Neutrophil (primary cell): Measurements from ENCODE around the gene ERG.
A peak's percentile ranks its signal among the peaks of the same experiment; 100 is the strongest.

ENCODE experiments used
- H3K27ac ChIP-seq: fragments of 200-600 bp; sonication (generic); 2 replicates; pipeline ENCODE4 v1.5.1; 2016; ENCODE audit warnings: mild to moderate bottlenecking, moderate library complexity
- H3K27me3 ChIP-seq: fragments of 200-600 bp; sonication (generic); 2 replicates; pipeline ENCODE4 v1.6.0; 2016; ENCODE audit warnings: mild to moderate bottlenecking
- H3K36me3 ChIP-seq: fragments of 200-600 bp; sonication (generic); 2 replicates; pipeline ENCODE4 v1.5.1; 2017
- H3K4me1 ChIP-seq, 2 experiments: fragments of 200-600 bp in 1 of 2; sonication (generic) in 1 of 2; 1 replicate in 1 of 2; 2 replicates in 1 of 2; pipeline versions ENCODE4 v1.5.1 to v1.6.1; 2013 to 2016; ENCODE audit warnings: low read depth in 1 of 2, low read length in 1 of 2, mild to moderate bottlenecking in 1 of 2, moderate library complexity in 1 of 2; ENCODE audit not compliant: control insufficient read depth in 1 of 2, insufficient read depth in 1 of 2
- H3K4me3 ChIP-seq, 2 experiments: fragments of 200-600 bp in 1 of 2; sonication (generic) in 1 of 2; 1 replicate in 1 of 2; 2 replicates in 1 of 2; pipeline ENCODE4 v1.5.1; 2013 to 2016; ENCODE audit warnings: low read depth in 1 of 2, low read length in 1 of 2, mild to moderate bottlenecking in 1 of 2, moderate library complexity in 1 of 2
- H3K9me3 ChIP-seq: fragments of 200-600 bp; sonication (generic); 2 replicates; pipeline ENCODE4 v1.5.1; 2016
- TF ChIP-seq, protein P1 (sequence below): fragments of 200-600 bp; sonication (generic); IDR thresholded peaks from 2 replicates; pipeline ENCODE4 v1.5.1; 2016; ENCODE audit warnings: antibody characterized with exemption

The ERG gene

GRCh38 chr21:38475519-38475918 lies 22.8 kb downstream of the ERG start:
- H3K4me1 ChIP-seq: peaks cover 87 to 91% of the 10 kb centered on the region in 2 experiments
- H3K36me3 ChIP-seq: no peaks in the 10 kb centered on the region
- TF ChIP-seq, protein P1, sequence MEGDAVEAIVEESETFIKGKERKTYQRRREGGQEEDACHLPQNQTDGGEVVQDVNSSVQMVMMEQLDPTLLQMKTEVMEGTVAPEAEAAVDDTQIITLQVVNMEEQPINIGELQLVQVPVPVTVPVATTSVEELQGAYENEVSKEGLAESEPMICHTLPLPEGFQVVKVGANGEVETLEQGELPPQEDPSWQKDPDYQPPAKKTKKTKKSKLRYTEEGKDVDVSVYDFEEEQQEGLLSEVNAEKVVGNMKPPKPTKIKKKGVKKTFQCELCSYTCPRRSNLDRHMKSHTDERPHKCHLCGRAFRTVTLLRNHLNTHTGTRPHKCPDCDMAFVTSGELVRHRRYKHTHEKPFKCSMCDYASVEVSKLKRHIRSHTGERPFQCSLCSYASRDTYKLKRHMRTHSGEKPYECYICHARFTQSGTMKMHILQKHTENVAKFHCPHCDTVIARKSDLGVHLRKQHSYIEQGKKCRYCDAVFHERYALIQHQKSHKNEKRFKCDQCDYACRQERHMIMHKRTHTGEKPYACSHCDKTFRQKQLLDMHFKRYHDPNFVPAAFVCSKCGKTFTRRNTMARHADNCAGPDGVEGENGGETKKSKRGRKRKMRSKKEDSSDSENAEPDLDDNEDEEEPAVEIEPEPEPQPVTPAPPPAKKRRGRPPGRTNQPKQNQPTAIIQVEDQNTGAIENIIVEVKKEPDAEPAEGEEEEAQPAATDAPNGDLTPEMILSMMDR: no peak
- peak overlapping the region; percentile 66 for H3K27ac ChIP-seq
- H3K27me3 ChIP-seq: no peaks in the 10 kb centered on the region
- no peaks in the 10 kb centered on the region for H3K9me3 ChIP-seq
- peak overlapping the region in 1 of 2 experiments; percentile 56 for H3K4me3 ChIP-seq

DNA sequence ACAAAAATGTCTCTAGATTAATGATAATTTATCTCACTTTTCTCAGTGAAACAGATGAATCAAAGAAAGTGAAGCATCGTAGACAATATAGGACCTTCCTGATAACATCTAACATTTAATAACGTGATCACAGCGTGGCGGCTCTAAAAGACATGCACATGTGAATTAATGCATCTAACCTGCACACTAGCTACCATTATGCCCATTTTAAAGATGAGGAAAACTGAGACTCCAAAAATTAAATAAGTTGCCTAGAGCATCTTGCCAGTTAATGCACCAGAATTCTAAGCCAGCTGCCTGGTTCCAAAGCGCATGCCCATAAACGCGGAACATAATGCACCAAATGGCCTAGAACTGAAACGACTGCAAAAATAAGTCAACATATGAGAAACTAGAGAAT lies 23.5 kb downstream of the ERG start:
- TF ChIP-seq, protein P1: no peak
- Histone ChIP-seq H3K36me3 (no peaks in the 10 kb centered on the region), H3K27ac (no peak overlapping the region), H3K9me3 (no peaks in the 10 kb centered on the region), H3K27me3 (no peaks in the 10 kb centered on the region), H3K4me3 (no peak overlapping the region), H3K4me1 (peaks cover 92 to 95% of the 10 kb centered on the region in 2 experiments)

DNA sequence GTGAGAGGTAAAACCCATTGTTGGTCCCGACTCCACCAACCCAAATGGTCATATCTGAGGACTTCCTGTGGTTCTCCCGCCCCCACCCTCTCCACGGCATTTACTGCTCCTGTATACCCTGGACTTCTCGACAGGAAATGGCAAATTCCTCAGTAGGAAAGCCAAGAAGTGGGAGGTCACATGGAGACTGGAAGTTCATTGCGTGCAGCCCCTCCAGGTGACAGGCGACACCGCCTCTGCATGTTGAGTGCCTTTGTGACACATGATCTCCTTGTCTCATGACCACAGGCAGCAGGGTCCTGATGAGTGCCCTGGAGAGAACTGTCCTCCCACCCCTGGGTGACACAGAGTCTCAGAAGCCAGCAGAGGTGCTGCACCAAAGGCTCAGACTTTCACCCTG lies 24.2 kb downstream of the ERG start:
- H3K27ac ChIP-seq: peak overlapping the region; percentile 35
- no peaks in the 10 kb centered on the region for H3K27me3 ChIP-seq
- H3K4me1 ChIP-seq: peaks cover 89 to 97% of the 10 kb centered on the region in 2 experiments
- no peaks in the 10 kb centered on the region for H3K36me3 ChIP-seq
- TF ChIP-seq, protein P1: no peak
- H3K9me3 ChIP-seq: no peaks in the 10 kb centered on the region
- H3K4me3 ChIP-seq: no peak overlapping the region

GRCh38 chr21:38472412-38473108 lies 25.7 kb downstream of the ERG start:
- H3K4me1 ChIP-seq: peaks cover 86 to 94% of the 10 kb centered on the region in 2 experiments
- H3K4me3 ChIP-seq: peak overlapping the region; percentile 65
- TF ChIP-seq, protein P1: no peak
- no peaks in the 10 kb centered on the region for H3K36me3 ChIP-seq
- H3K27ac ChIP-seq: peak overlapping the region; percentile 69
- H3K27me3 ChIP-seq: no peaks in the 10 kb centered on the region
- H3K9me3 ChIP-seq: no peaks in the 10 kb centered on the region

DNA sequence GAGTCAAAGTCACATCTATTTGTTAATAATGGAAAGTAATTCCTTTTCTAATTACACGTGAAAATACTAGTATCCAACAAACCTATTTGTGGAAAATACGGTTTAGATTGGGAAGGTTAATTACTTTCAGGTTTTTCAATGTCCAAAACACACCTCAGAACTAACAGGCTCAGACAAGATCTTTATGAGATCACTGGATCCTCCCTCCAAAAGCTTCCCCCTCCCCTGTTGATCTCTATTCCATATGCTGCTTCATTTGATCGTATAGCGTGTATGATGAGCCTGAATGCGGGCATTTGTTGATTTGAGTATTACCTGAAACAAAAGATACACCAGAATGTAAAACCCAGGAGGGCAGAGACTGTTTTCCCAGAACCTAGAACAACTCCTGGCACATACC lies 26.5 kb downstream of the ERG start:
- Histone ChIP-seq H3K36me3 (no peaks in the 10 kb centered on the region), H3K4me1 (peaks cover 86 to 94% of the 10 kb centered on the region in 2 experiments), H3K27ac (peak overlapping the region; percentile 69), H3K27me3 (no peaks in the 10 kb centered on the region), H3K4me3 (peak overlapping the region in 1 of 2 experiments; percentile 65), H3K9me3 (no peaks in the 10 kb centered on the region)
- TF ChIP-seq, protein P1: no peak
